SK-N-SH (cell line): ENCODE data around the gene RCN2. TPM values are rescaled to one million over a fixed set of nuclear protein-coding genes. Genes with fewer than 3 reads are reported as not detected.

Experiments used
- CTCF ChIA-PET: fragments of 300-600, 350-600 bp; formaldehyde crosslinking; extraction: SDS; loops from one replicate; lab custom pipeline; 2021; lab: Yijun Ruan, JAX
- POLR2A ChIA-PET: fragments of 350-600 bp; sonication (Branson Sonifier 250); formaldehyde crosslinking; extraction: SDS; loops from one replicate; lab custom pipeline; 2020; ENCODE audit warnings: antibody characterized with exemption, inconsistent platforms; lab: Yijun Ruan, JAX
- DNase-seq: peaks from one replicate; pipeline ENCODE4 v3.0.0; 2012
- H2AFZ ChIP-seq: fragments of 200-600 bp; sonication (generic); 2 replicates; pipeline ENCODE4 v1.8.1; 2016; ENCODE audit warnings: antibody characterized with exemption, mild to moderate bottlenecking, low read depth
- H3F3A ChIP-seq: fragments of 200-600 bp; sonication (generic); replicated peaks from 2 replicates; pipeline ENCODE3; 2016; ENCODE audit warnings: antibody characterized with exemption, mild to moderate bottlenecking; ENCODE audit not compliant: insufficient read depth
- H3K27ac ChIP-seq, 2 experiments: fragments of 200-500 bp in 1 of 2; fragments of 200-600 bp in 1 of 2; sonication (Bioruptor generic) in 1 of 2; sonication (generic), shearing (Covaris generic) in 1 of 2; 2 replicates each; pipeline versions ENCODE4 v1.5.1 to v1.6.1; 2014 to 2016; ENCODE audit warnings: low read depth in 2 of 2, inconsistent platforms in 1 of 2, low read length in 1 of 2, mild to moderate bottlenecking in 1 of 2, mixed read lengths in 1 of 2
- H3K27me3 ChIP-seq: fragments of 200-600 bp; sonication (generic), shearing (Covaris generic); 2 replicates; pipeline ENCODE4 v1.6.1; 2016; ENCODE audit warnings: mixed run types; ENCODE audit not compliant: insufficient read depth
- H3K36me3 ChIP-seq, 2 experiments: fragments of 200-500 bp in 1 of 2; fragments of 200-600 bp in 1 of 2; sonication (Bioruptor generic) in 1 of 2; sonication (generic) in 1 of 2; replicated peaks in 1 of 2; 2 replicates each; pipeline versions ENCODE3 to v1.5.1; 2014 to 2016; ENCODE audit warnings: low read length in 1 of 2, mild to moderate bottlenecking in 1 of 2; ENCODE audit not compliant: insufficient read depth in 2 of 2, control insufficient read depth in 1 of 2
- H3K4me1 ChIP-seq, 2 experiments: fragments of 200-500 bp in 1 of 2; fragments of 200-600 bp in 1 of 2; sonication (Bioruptor generic) in 1 of 2; sonication (generic), shearing (Covaris generic) in 1 of 2; 2 replicates each; pipeline versions ENCODE4 v1.5.1 to v1.6.1; 2014 to 2016; ENCODE audit warnings: low read depth in 1 of 2, low read length in 1 of 2, mixed run types in 1 of 2; ENCODE audit not compliant: insufficient read depth in 2 of 2, control insufficient read depth in 1 of 2
- H3K4me2 ChIP-seq: fragments of 200-600 bp; sonication (generic), shearing (Covaris generic); 2 replicates; pipeline ENCODE4 v1.6.1; 2017; ENCODE audit warnings: mixed run types
- H3K4me3 ChIP-seq, 2 experiments: fragments of 200-500 bp in 1 of 2; fragments of 200-600 bp in 1 of 2; sonication (Bioruptor generic) in 1 of 2; sonication (generic), shearing (Covaris generic) in 1 of 2; 2 replicates each; pipeline versions ENCODE4 v1.5.1 to v1.8.1; 2014 to 2016; ENCODE audit warnings: low read depth in 2 of 2, inconsistent platforms in 1 of 2, low read length in 1 of 2, mild to moderate bottlenecking in 1 of 2, mixed read lengths in 1 of 2, moderate library complexity in 1 of 2
- H3K79me2 ChIP-seq: fragments of 200-600 bp; sonication (generic); 2 replicates; pipeline ENCODE4 v1.8.1; 2017; ENCODE audit warnings: mild to moderate bottlenecking; ENCODE audit not compliant: insufficient read depth
- H3K9ac ChIP-seq: fragments of 200-600 bp; sonication (generic); 2 replicates; pipeline ENCODE4 v1.6.1; 2017; ENCODE audit warnings: mixed run types
- H3K9me2 ChIP-seq: fragments of 200-600 bp; sonication (generic); 2 replicates; pipeline ENCODE4 v1.6.1; 2017; ENCODE audit warnings: mixed run types
- H3K9me3 ChIP-seq: fragments of 200-600 bp; sonication (generic); 2 replicates; pipeline ENCODE4 v1.6.1; 2017; ENCODE audit warnings: mixed run types, mild to moderate bottlenecking, moderate library complexity
- H4K20me1 ChIP-seq: fragments of 200-600 bp; sonication (generic); 2 replicates; pipeline ENCODE4 v1.6.1; 2017; ENCODE audit warnings: mild to moderate bottlenecking, mixed run types; ENCODE audit not compliant: insufficient read depth
- CTCF ChIP-seq: fragments of 200-600 bp; sonication (generic); IDR thresholded peaks from 2 replicates; pipeline ENCODE4 v1.6.1; 2017; ENCODE audit warnings: antibody characterized with exemption, mild to moderate bottlenecking, moderate library complexity
- ELF1 ChIP-seq: IDR thresholded peaks from 2 replicates; pipeline ENCODE4 v1.4.0; 2012
- EP300 ChIP-seq, 2 experiments: IDR thresholded peaks; 2 replicates each; pipeline versions ENCODE4 v1.4.0 to v1.6.1; 2012; ENCODE audit warnings: borderline replicate concordance in 1 of 2, low read depth in 1 of 2, low read length in 1 of 2
- FOSL2 ChIP-seq: IDR thresholded peaks from 2 replicates; pipeline ENCODE4 v1.4.0; 2012; ENCODE audit warnings: low read depth, mild to moderate bottlenecking, moderate library complexity, borderline replicate concordance
- GATA2 ChIP-seq: sonication (generic); formaldehyde crosslinking; IDR thresholded peaks from 2 replicates; pipeline ENCODE4 v1.5.0; 2020; ENCODE audit warnings: mild to moderate bottlenecking, missing genetic modification reagents
- JUND ChIP-seq: IDR thresholded peaks from 2 replicates; pipeline ENCODE4 v1.4.0; 2012
- MXI1 ChIP-seq: IDR thresholded peaks from 2 replicates; pipeline ENCODE4 v1.6.1; 2012; ENCODE audit warnings: mild to moderate bottlenecking, low read depth, low read length, improper control_type of control experiment
- POLR2AphosphoS5 ChIP-seq: IDR thresholded peaks from 2 replicates; pipeline ENCODE4 v1.6.1; 2012; ENCODE audit warnings: low read depth, low read length
- RAD21 ChIP-seq: IDR thresholded peaks from 2 replicates; pipeline ENCODE4 v1.6.1; 2012; ENCODE audit warnings: mild to moderate bottlenecking, low read length
- RCOR1 ChIP-seq: fragments of 150-350 bp; IDR thresholded peaks from 2 replicates; pipeline ENCODE4 v1.6.1; 2017; ENCODE audit warnings: antibody characterized with exemption, low read length
- SMC3 ChIP-seq: IDR thresholded peaks from 2 replicates; pipeline ENCODE4 v1.6.1; 2012; ENCODE audit warnings: low read depth, low read length, improper control_type of control experiment
- TAF1 ChIP-seq: IDR thresholded peaks from 2 replicates; pipeline ENCODE4 v1.6.1; 2012; ENCODE audit warnings: low read depth, mild to moderate bottlenecking, low read length, moderate library complexity, borderline replicate concordance
- TCF12 ChIP-seq: IDR thresholded peaks from 2 replicates; pipeline ENCODE4 v1.4.0; 2012
- TEAD4 ChIP-seq: IDR thresholded peaks from 2 replicates; pipeline ENCODE4 v1.4.0; 2012; ENCODE audit warnings: mild to moderate bottlenecking, borderline replicate concordance; ENCODE audit not compliant: insufficient read depth
- WGBS: methylation state at CpG from one replicate; pipeline ENCODE4 v1.1.6; 2017; ENCODE audit warnings: low lambda C conversion rate; 5-methylcytosine and 5-hydroxymethylcytosine counted together
- polyA plus RNA-seq, 3 experiments: library from polyadenylated mRNA; depleted of rRNA; stranded (reverse); fragments of >200 nt; gene quantifications; 2 replicates each; pipeline ENCODE4 v1.2.3, GENCODE V29; 2012

Gene RCN2
- polyA plus RNA-seq, 1 of the 3 experiments (the other 2 are of a cell fraction): 78.6 TPM

- POLR2A ChIA-PET: no interaction called here
- Histone ChIP-seq H3K9me2 (no peaks in the 10 kb centered on the region), H3K79me2 (no peaks in the 10 kb centered on the region), H3K9me3 (no peaks in the 10 kb centered on the region), H3K4me1 (peaks cover 16 to 42% of the 10 kb centered on the region in 2 experiments; a peak in 3 of 4 replicates), H3K4me2 (peak overlapping the region; percentile 52), H3K9ac (peak overlapping the region; percentile 17; the same call in 1 of the 2 replicates), H2AFZ (peak overlapping the region; percentile 63; the same call in 1 of the 2 replicates), H3F3A (no peaks in the 10 kb centered on the region), H3K4me3 (no peak overlapping the region), H3K27ac (no peak overlapping the region; a peak in 1 of 4 replicates), H4K20me1 (no peaks in the 10 kb centered on the region), H3K36me3 (no peaks in the 10 kb centered on the region), H3K27me3 (no peaks in the 10 kb centered on the region)
- DNase-seq: peak; percentile 53
- 0 out of 2 replicates have a peak, but pooled peaks have one; percentile 22 for TF ChIP-seq TCF12
- TF ChIP-seq GATA2 (CRISPR knock-in tag): no peak
- peak; percentile 73; the same call in 1 of the 2 replicates for TF ChIP-seq FOSL2
- no peak for TF ChIP-seq POLR2AphosphoS5
- TF ChIP-seq JUND: peak; percentile 62
- CTCF ChIA-PET: interaction anchor here (0.9 to 1.0 kb wide), 2 partner anchors 20 to 38 kb away, joined by 3 read pairs; no protein-coding TSS in a partner anchor
- WGBS: 78% methylated on average over 7 of the region's 14 CpGs
These were observed 65.2 kb downstream of the RCN2 start for GRCh38 chr15:76996526-76997401.

GRCh38 chr15:76998663-76999285 is 67.2 kb downstream of the RCN2 start:
- H3K79me2 ChIP-seq: no peaks in the 10 kb centered on the region
- no peaks in the 10 kb centered on the region for H3K36me3 ChIP-seq
- H4K20me1 ChIP-seq: no peaks in the 10 kb centered on the region
- no peaks in the 10 kb centered on the region for H3K9me3 ChIP-seq
- H3K27me3 ChIP-seq: no peaks in the 10 kb centered on the region
- H3K27ac ChIP-seq: peak overlapping the region in 1 of 2 experiments; percentile 19; a peak in 1 of 4 replicates
- no peak overlapping the region for H3K4me3 ChIP-seq
- WGBS: 58% methylated on average over 8 of the region's 8 CpGs
- H3K4me1 ChIP-seq: peaks cover 16 to 42% of the 10 kb centered on the region in 2 experiments; a peak in 3 of 4 replicates
- peak; percentile 59; the same call in 1 of the 2 replicates for TF ChIP-seq MXI1
- TF ChIP-seq EP300 (IDR thresholded peaks at IDR 0.05; ENCODE audit: borderline replicate concordance in 1 of 2, low read depth in 1 of 2, low read length in 1 of 2): peak in 1 of 2 experiments; percentile 40; a peak in 1 of 4 replicates
- peak; percentile 84 for TF ChIP-seq GATA2 (CRISPR knock-in tag)
- TF ChIP-seq RCOR1: peak; percentile 78
- no peak for TF ChIP-seq FOSL2
- POLR2A ChIA-PET: interaction anchor here (1.0 to 1.2 kb wide), 2 partner anchors 10 to 68 kb away, joined by 3 to 4 read pairs; partner anchors contain the start of gene RCN2
- H3K9ac ChIP-seq: no peak overlapping the region
- no peaks in the 10 kb centered on the region for H3F3A ChIP-seq
- peak; percentile 66 for DNase-seq
- H3K4me2 ChIP-seq: no peak overlapping the region
- CTCF ChIA-PET: interaction anchor here (0.7 to 1.5 kb wide), 4 partner anchors 19 to 545 kb away, joined by 3 to 5 read pairs (median 4); no protein-coding TSS in a partner anchor
- no peaks in the 10 kb centered on the region for H3K9me2 ChIP-seq
- H2AFZ ChIP-seq: no peak overlapping the region

- H3K4me2 ChIP-seq: no peak overlapping the region
- H3K9me2 ChIP-seq: no peaks in the 10 kb centered on the region
- H3K79me2 ChIP-seq: no peaks in the 10 kb centered on the region
- ChIA-PET CTCF (interaction anchor here (0.9 kb wide), 1 partner anchor 617 kb away, joined by 3 read pairs; no protein-coding TSS in a partner anchor), POLR2A (no interaction called here)
- no peaks in the 10 kb centered on the region for H3K27me3 ChIP-seq
- no peaks in the 10 kb centered on the region for H4K20me1 ChIP-seq
- H3K4me3 ChIP-seq: no peak overlapping the region
- H3K4me1 ChIP-seq: peaks cover 16 to 36% of the 10 kb centered on the region in 2 experiments; a peak in 3 of 4 replicates
- no peaks in the 10 kb centered on the region for H3F3A ChIP-seq
- H3K27ac ChIP-seq: no peak overlapping the region
- no peaks in the 10 kb centered on the region for H3K36me3 ChIP-seq
- DNase-seq: no peak
- no peak overlapping the region for H3K9ac ChIP-seq
- no peak overlapping the region for H2AFZ ChIP-seq
- 80% methylated on average over 1 of the region's 2 CpGs for WGBS
- TF ChIP-seq TEAD4 (no peak), TAF1 (no peak), ELF1 (no peak), EP300 (IDR thresholded peaks at IDR 0.05; ENCODE audit: borderline replicate concordance in 1 of 2, low read depth in 1 of 2, low read length in 1 of 2) (no peak), RAD21 (no peak), SMC3 (no peak), FOSL2 (no peak), CTCF (no peak)
- TF ChIP-seq, all 33 proteins: peak for 0
- no peaks in the 10 kb centered on the region for H3K9me3 ChIP-seq
These were observed 68.4 kb downstream of the RCN2 start for GRCh38 chr15:76999996-77000395.
